Measurements from ENCODE around the gene MYO1A.

DNA sequence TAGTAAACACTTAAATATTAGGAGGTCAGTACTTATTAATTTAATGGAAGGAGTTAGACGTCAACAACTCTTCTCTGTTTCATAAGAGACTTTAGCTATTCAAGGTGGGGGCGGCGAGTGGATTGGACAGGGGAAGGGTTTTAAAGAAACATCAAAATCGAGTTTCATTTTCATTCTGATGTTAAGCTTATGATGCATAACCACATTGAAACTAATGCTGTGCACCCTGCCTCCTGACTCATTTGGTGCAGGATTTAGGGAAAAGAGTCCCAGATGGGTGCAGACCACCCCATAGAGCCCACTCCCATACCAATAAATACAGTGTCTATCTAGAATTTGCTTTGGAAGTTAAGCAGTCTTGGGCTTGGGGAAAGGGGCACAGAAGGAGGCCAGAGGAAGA lies 50.9 kb downstream of the MYO1A start:
- TF ChIP-seq, protein P1, sequence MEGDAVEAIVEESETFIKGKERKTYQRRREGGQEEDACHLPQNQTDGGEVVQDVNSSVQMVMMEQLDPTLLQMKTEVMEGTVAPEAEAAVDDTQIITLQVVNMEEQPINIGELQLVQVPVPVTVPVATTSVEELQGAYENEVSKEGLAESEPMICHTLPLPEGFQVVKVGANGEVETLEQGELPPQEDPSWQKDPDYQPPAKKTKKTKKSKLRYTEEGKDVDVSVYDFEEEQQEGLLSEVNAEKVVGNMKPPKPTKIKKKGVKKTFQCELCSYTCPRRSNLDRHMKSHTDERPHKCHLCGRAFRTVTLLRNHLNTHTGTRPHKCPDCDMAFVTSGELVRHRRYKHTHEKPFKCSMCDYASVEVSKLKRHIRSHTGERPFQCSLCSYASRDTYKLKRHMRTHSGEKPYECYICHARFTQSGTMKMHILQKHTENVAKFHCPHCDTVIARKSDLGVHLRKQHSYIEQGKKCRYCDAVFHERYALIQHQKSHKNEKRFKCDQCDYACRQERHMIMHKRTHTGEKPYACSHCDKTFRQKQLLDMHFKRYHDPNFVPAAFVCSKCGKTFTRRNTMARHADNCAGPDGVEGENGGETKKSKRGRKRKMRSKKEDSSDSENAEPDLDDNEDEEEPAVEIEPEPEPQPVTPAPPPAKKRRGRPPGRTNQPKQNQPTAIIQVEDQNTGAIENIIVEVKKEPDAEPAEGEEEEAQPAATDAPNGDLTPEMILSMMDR (IDR thresholded peaks at IDR 0.05 in 4 of 5, conservative IDR thresholded peaks at IDR 0.05 in 1 of 5), result no peak
- no peak for TF ChIP-seq POLR2A (IDR thresholded peaks at IDR 0.05)

All from gastrocnemius medialis (tissue), 4 donors.